Endothelial cell of umbilical vein (primary cell): ENCODE data around the gene OR10H4. TPM values are rescaled to one million over a fixed set of nuclear protein-coding genes. Genes with fewer than 3 reads are reported as not detected.

Experiments
- BruUV-seq: library from RNA; stranded (reverse); fragments of 400-500 nt; replicated peaks from 2 replicates; lab custom pipeline; 2021; lab: Mats Ljungman, UMichigan
- CTCF ChIA-PET: fragments of 300-600, 350-600 bp; sonication (Branson Sonifier 250); formaldehyde crosslinking; loops from one replicate; lab custom pipeline; 2021; ENCODE audit warnings: antibody characterized with exemption, inconsistent platforms; lab: Charles Lee
- POLR2A ChIA-PET: fragments of 300-600, 350-600 bp; sonication (Branson Sonifier 250); formaldehyde crosslinking; loops from one replicate; lab custom pipeline; 2021; ENCODE audit warnings: antibody characterized with exemption, inconsistent platforms; lab: Charles Lee
- DNase-seq: peaks from one replicate; pipeline ENCODE4 v3.0.0-alpha.2; 2011; ENCODE audit warnings: low read depth, low spot score
- FAIRE-seq: peaks from 2 replicates; lab custom pipeline; 2011; peaks lifted over from hg19 to GRCh38; lab: Jason Lieb, UNC
- H2AFZ ChIP-seq: 2 replicates; pipeline ENCODE4 v1.6.0; 2012; ENCODE audit warnings: low read depth, low read length, control low read depth, inconsistent platforms
- H3K27ac ChIP-seq: 2 replicates; pipeline ENCODE4 v1.5.1; 2011; ENCODE audit warnings: low read depth, mild to moderate bottlenecking, control low read depth, low read length, moderate library complexity; ENCODE audit not compliant: insufficient read depth
- H3K27me3 ChIP-seq, 2 experiments: 2 replicates each; pipeline versions ENCODE4 v1.6.0 to v1.6.1; 2011; ENCODE audit warnings: low read length in 2 of 2, mixed read lengths in 1 of 2; ENCODE audit not compliant: control insufficient read depth in 2 of 2, insufficient read depth in 2 of 2
- H3K36me3 ChIP-seq, 2 experiments: 2 replicates in 1 of 2; 3 replicates in 1 of 2; pipeline ENCODE4 v1.5.1; 2011; ENCODE audit warnings: low read length in 2 of 2, mild to moderate bottlenecking in 1 of 2, moderate library complexity in 1 of 2; ENCODE audit not compliant: control insufficient read depth in 2 of 2, insufficient read depth in 2 of 2; ENCODE audit errors: extremely low read depth in 1 of 2
- H3K4me1 ChIP-seq: 3 replicates; pipeline ENCODE4 v1.5.1; 2011; ENCODE audit warnings: mild to moderate bottlenecking, low read length; ENCODE audit not compliant: control insufficient read depth, insufficient read depth; ENCODE audit errors: extremely low read depth
- H3K4me2 ChIP-seq: 2 replicates; pipeline ENCODE4 v1.6.1; 2011; ENCODE audit warnings: low read length, control low read depth, mixed read lengths; ENCODE audit not compliant: insufficient read depth
- H3K4me3 ChIP-seq, 3 experiments: fragments of 200-600 bp in 1 of 3; sonication (generic), shearing (Covaris generic) in 1 of 3; replicated peaks in 1 of 3; 2 replicates each; pipeline ENCODE4 v1.5.1; 2011 to 2016; ENCODE audit warnings: control low read depth in 3 of 3, low read length in 3 of 3, mild to moderate bottlenecking in 2 of 3, inconsistent platforms in 1 of 3, low read depth in 1 of 3, moderate library complexity in 1 of 3; ENCODE audit not compliant: insufficient read depth in 1 of 3
- H3K79me2 ChIP-seq: 2 replicates; pipeline ENCODE4 v1.6.0; 2012; ENCODE audit warnings: low read length, inconsistent platforms; ENCODE audit not compliant: control insufficient read depth, insufficient read depth
- H3K9ac ChIP-seq: replicated peaks from 2 replicates; pipeline ENCODE3; 2011; ENCODE audit warnings: low read length, control low read depth; ENCODE audit not compliant: insufficient read depth; ENCODE audit errors: extremely low read depth
- H3K9me1 ChIP-seq: replicated peaks from 3 replicates; pipeline ENCODE4 v1.6.0; 2011; ENCODE audit warnings: mild to moderate bottlenecking, low read length; ENCODE audit not compliant: control insufficient read depth, insufficient read depth; ENCODE audit errors: extremely low read depth
- H3K9me3 ChIP-seq: replicated peaks from 2 replicates; pipeline ENCODE4 v1.5.1; 2012; ENCODE audit warnings: low read length, inconsistent platforms; ENCODE audit not compliant: control insufficient read depth, insufficient read depth
- H4K20me1 ChIP-seq: replicated peaks from 2 replicates; pipeline ENCODE3; 2011; ENCODE audit warnings: mild to moderate bottlenecking, low read length; ENCODE audit not compliant: control insufficient read depth, insufficient read depth; ENCODE audit errors: extremely low read depth
- CTCF ChIP-seq, 2 donors: IDR thresholded peaks; 1 replicate in 1 of 2; 2 replicates in 1 of 2; pipeline ENCODE4 v1.5.1; 2011; ENCODE audit warnings: low read length in 2 of 2, mild to moderate bottlenecking in 2 of 2, moderate library complexity in 2 of 2, control low read depth in 1 of 2, inconsistent platforms in 1 of 2, low read depth in 1 of 2; ENCODE audit not compliant: insufficient read depth in 1 of 2; ENCODE audit errors: extremely low read depth in 1 of 2
- EZH2 ChIP-seq: IDR thresholded peaks from 2 replicates; pipeline ENCODE4 v1.6.1; 2012; ENCODE audit warnings: borderline replicate concordance, low read depth, mild to moderate bottlenecking, moderate library complexity, low read length, inconsistent platforms; ENCODE audit not compliant: severe bottlenecking
- GATA2 ChIP-seq: IDR thresholded peaks from 2 replicates; pipeline ENCODE4 v1.7.0; 2011; ENCODE audit warnings: low read depth, mild to moderate bottlenecking, moderate library complexity, mixed read lengths, low read length; ENCODE audit not compliant: insufficient read length, insufficient read depth
- JUN ChIP-seq: IDR thresholded peaks from 2 replicates; pipeline ENCODE4 v1.6.1; 2011; ENCODE audit warnings: borderline replicate concordance, low read depth; ENCODE audit not compliant: insufficient read length, insufficient read depth
- MAX ChIP-seq: IDR thresholded peaks from 2 replicates; pipeline ENCODE4 v1.6.1; 2011; ENCODE audit not compliant: insufficient read depth, insufficient read length
- MYC ChIP-seq: IDR thresholded peaks from one replicate; pipeline ENCODE4 v1.6.1; 2011; ENCODE audit warnings: mild to moderate bottlenecking, low read depth, low read length
- POLR2A ChIP-seq: IDR thresholded peaks from 2 replicates; pipeline ENCODE4 v1.6.1; 2012; ENCODE audit warnings: low read depth, mild to moderate bottlenecking, control low read depth, low read length
- POLR2AphosphoS5 ChIP-seq: IDR thresholded peaks from 2 replicates; pipeline ENCODE4 v1.6.1; 2012; ENCODE audit warnings: low read depth, mild to moderate bottlenecking, control low read depth, low read length, moderate library complexity; ENCODE audit not compliant: insufficient read depth
- dilution Hi-C: fragments of 300-500 bp; cut with MboI; formaldehyde crosslinking; loops from one replicate; pipeline ENCODE4 v1.15.0; 2019; ENCODE audit warnings: low sequenced_read_pairs; ENCODE audit not compliant: extremely low pct_ligation_motif_present
- intact Hi-C: fragments of 100-400 bp; cut with micrococcal nuclease; formaldehyde crosslinking; loops from one replicate; pipeline ENCODE4 v1.10.0; 2022
- polyA plus RNA-seq, 4 experiments: library from polyadenylated mRNA; depleted of rRNA in 3 of 4; stranded (reverse) in 3 of 4; unstranded in 1 of 4; fragments of >200 nt; gene quantifications; 2 replicates each; pipeline versions ENCODE4 v1.2.1 to v1.2.3, GENCODE V29; 2011 to 2012; ENCODE audit warnings: missing spikeins in 1 of 4
- total RNA-seq: library from RNA; stranded (reverse); gene quantifications from 2 replicates; pipeline ENCODE4 v1.2.3, GENCODE V29; 2021

Gene OR10H4
- total and polyA plus RNA-seq, 2 donors (not counting 3 experiments of a cell fraction or from before 2014, with no cell fraction given), result not detected

- Histone ChIP-seq H2AFZ (no peak overlapping the region), H3K4me3 (no peak overlapping the region), H3K36me3 (no peaks in the 10 kb centered on the region), H3K4me1 (no peaks in the 10 kb centered on the region), H3K9me3 (no peaks in the 10 kb centered on the region), H3K4me2 (no peak overlapping the region), H3K79me2 (no peaks in the 10 kb centered on the region), H3K27ac (no peak overlapping the region), H3K9me1 (no peaks in the 10 kb centered on the region), H3K9ac (no peak overlapping the region), H4K20me1 (no peaks in the 10 kb centered on the region), H3K27me3 (no peaks in the 10 kb centered on the region)
- no peak for FAIRE-seq
- ChIA-PET CTCF (no interaction called here), POLR2A (no interaction called here)
- intact Hi-C loops, result no loop called here
- TF ChIP-seq GATA2 (no peak), POLR2A (no peak), EZH2 (no peak), CTCF (IDR thresholded peaks at IDR 0.05; ENCODE audit: extremely low read depth in 1 of 2, insufficient read depth in 1 of 2, low read depth in 1 of 2, low read length in 2 of 2) (no peak), JUN (no peak), POLR2AphosphoS5 (no peak), MYC (no peak), MAX (no peak)
- no peak for DNase-seq
- no TSS peak for BruUV-seq
- dilution Hi-C loops, result no loop called here
Observed at GRCh38 chr19:15944401-15944800, 4.4 kb upstream of the OR10H4 start.
